H1 (cell line): ENCODE results near the gene BARX1.

Experiments used
- BACH1 ChIP-seq: IDR thresholded peaks from 2 replicates; pipeline ENCODE4 v1.6.1; 2012; ENCODE audit warnings: low read length, improper control_type of control experiment
- BCL11A ChIP-seq, 2 experiments: IDR thresholded peaks; one replicate each; pipeline ENCODE4 v1.6.1; 2011; ENCODE audit warnings: low read depth in 2 of 2, low read length in 2 of 2, mild to moderate bottlenecking in 2 of 2
- CTCF ChIP-seq, 3 experiments: IDR thresholded peaks; 1 replicate in 2 of 3; 2 replicates in 1 of 3; pipeline versions ENCODE4 v1.5.1 to v1.6.1; 2011; ENCODE audit warnings: low read length in 3 of 3, mild to moderate bottlenecking in 3 of 3, inconsistent platforms in 2 of 3, low read depth in 1 of 3, moderate library complexity in 1 of 3; ENCODE audit not compliant: insufficient read depth in 1 of 3; ENCODE audit errors: control extremely low read depth in 1 of 3
- EZH2 ChIP-seq: fragments of 200-600 bp; sonication (generic); IDR thresholded peaks from 2 replicates; pipeline ENCODE4 v1.7.1; 2012; ENCODE audit warnings: low read depth, mild to moderate bottlenecking, moderate library complexity, low read length, inconsistent platforms; ENCODE audit not compliant: severe bottlenecking
- GABPA ChIP-seq: IDR thresholded peaks from 2 replicates; pipeline ENCODE4 v1.6.1; 2011; ENCODE audit warnings: mild to moderate bottlenecking, low read length, moderate library complexity, borderline replicate concordance; ENCODE audit not compliant: insufficient read depth
- JUN ChIP-seq: IDR thresholded peaks from 2 replicates; pipeline ENCODE4 v1.6.1; 2011; ENCODE audit warnings: low read depth, mild to moderate bottlenecking, improper control_type of control experiment, low read length
- KDM1A ChIP-seq: fragments of 200-600, 300-600 bp; sonication (generic); IDR thresholded peaks from 2 replicates; pipeline ENCODE4 v1.7.1; 2016; ENCODE audit warnings: mild to moderate bottlenecking, low read length, borderline replicate concordance
- POLR2A ChIP-seq, 2 experiments: IDR thresholded peaks; 1 replicate in 1 of 2; 2 replicates in 1 of 2; pipeline ENCODE4 v1.6.1; 2011; ENCODE audit warnings: low read depth in 2 of 2, low read length in 2 of 2, mild to moderate bottlenecking in 2 of 2; ENCODE audit errors: control extremely low read depth in 1 of 2
- POLR2AphosphoS5 ChIP-seq: IDR thresholded peaks from 2 replicates; pipeline ENCODE4 v1.6.1; 2011; ENCODE audit warnings: low read depth, low read length
- TCF12 ChIP-seq: IDR thresholded peaks from 2 replicates; pipeline ENCODE4 v1.6.1; 2011; ENCODE audit warnings: low read depth, mild to moderate bottlenecking, low read length
- TF ChIP-seq, protein P1 (sequence below): IDR thresholded peaks from 2 replicates; pipeline ENCODE4 v1.6.1; 2012; ENCODE audit warnings: low read length, inconsistent platforms

DNA sequence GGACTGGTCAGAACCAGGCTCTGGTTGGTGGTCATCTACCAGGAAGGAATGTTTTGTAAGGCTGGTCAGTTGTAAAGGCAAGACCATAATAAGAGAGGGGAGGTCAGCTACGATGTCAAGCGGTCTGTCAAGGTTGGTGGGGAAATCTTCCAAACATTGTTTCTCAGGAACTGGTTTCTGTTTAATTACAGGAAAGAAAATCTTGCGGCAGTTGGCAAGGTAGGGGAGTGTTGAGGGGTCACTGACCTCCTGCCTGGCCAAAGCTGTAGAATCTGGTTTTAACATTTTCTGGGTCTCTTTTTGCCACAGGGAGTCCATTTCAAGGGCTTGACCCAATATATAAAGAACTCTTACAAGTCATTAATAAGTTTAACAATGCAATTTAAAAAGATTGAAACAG lies 39.0 kb upstream of the BARX1 start:
- TF ChIP-seq, protein P1, sequence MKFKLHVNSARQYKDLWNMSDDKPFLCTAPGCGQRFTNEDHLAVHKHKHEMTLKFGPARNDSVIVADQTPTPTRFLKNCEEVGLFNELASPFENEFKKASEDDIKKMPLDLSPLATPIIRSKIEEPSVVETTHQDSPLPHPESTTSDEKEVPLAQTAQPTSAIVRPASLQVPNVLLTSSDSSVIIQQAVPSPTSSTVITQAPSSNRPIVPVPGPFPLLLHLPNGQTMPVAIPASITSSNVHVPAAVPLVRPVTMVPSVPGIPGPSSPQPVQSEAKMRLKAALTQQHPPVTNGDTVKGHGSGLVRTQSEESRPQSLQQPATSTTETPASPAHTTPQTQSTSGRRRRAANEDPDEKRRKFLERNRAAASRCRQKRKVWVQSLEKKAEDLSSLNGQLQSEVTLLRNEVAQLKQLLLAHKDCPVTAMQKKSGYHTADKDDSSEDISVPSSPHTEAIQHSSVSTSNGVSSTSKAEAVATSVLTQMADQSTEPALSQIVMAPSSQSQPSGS, result no peak
- TF ChIP-seq CTCF (IDR thresholded peaks at IDR 0.05; ENCODE audit: control extremely low read depth in 1 of 3, insufficient read depth in 1 of 3, low read depth in 1 of 3, low read length in 3 of 3), result no peak
- TF ChIP-seq GABPA, result no peak
- no peak for TF ChIP-seq EZH2
- TF ChIP-seq POLR2AphosphoS5, result no peak
- TF ChIP-seq JUN, result no peak
- TF ChIP-seq KDM1A, result no peak
- TF ChIP-seq TCF12, result no peak
- TF ChIP-seq POLR2A (IDR thresholded peaks at IDR 0.05; ENCODE audit: control extremely low read depth in 1 of 2, low read depth in 2 of 2, low read length in 2 of 2), result no peak
- TF ChIP-seq BCL11A (IDR thresholded peaks at IDR 0.05; ENCODE audit: low read depth in 2 of 2, low read length in 2 of 2), result no peak
- no peak for TF ChIP-seq BACH1
